Neural cell (in vitro differentiated cells): Measurements from ENCODE around the gene GRN.

Experiments used
- EP300 ChIP-seq: fragments of 450-650 bp; conservative IDR thresholded peaks from 2 replicates; pipeline ENCODE4 v1.6.1; 2014; ENCODE audit warnings: antibody characterized with exemption, mild to moderate bottlenecking, moderate library complexity; ENCODE audit not compliant: poor library complexity, severe bottlenecking
- POLR2AphosphoS5 ChIP-seq: IDR thresholded peaks from 2 replicates; pipeline ENCODE4 v1.6.1; 2012
- TF ChIP-seq, protein P1 (sequence below): fragments of 450-650 bp; IDR thresholded peaks from 2 replicates; pipeline ENCODE4 v1.5.1; 2014; ENCODE audit warnings: antibody characterized with exemption, mild to moderate bottlenecking, moderate library complexity; ENCODE audit not compliant: poor library complexity, severe bottlenecking

DNA sequence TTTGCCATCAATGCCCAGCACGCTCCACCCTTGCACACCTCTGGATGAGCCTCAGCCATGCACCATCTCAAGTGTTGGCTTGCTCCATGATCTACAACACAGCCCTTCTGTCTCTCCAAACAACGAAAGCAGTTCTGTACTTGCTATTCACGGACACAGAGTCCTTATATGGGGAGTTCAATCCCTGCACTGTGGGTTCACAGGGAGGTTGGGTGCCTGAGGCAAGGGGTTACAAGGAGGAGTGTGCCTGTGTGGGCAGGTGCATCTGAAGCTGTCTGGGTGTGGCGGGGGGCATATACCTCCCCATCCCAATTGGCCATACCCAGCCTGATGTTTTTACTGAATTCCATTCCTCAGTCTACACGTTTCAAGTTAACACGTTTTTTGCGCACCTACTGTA lies 31.1 kb upstream of the GRN start:
- TF ChIP-seq EP300 = no peak
- TF ChIP-seq, protein P1, sequence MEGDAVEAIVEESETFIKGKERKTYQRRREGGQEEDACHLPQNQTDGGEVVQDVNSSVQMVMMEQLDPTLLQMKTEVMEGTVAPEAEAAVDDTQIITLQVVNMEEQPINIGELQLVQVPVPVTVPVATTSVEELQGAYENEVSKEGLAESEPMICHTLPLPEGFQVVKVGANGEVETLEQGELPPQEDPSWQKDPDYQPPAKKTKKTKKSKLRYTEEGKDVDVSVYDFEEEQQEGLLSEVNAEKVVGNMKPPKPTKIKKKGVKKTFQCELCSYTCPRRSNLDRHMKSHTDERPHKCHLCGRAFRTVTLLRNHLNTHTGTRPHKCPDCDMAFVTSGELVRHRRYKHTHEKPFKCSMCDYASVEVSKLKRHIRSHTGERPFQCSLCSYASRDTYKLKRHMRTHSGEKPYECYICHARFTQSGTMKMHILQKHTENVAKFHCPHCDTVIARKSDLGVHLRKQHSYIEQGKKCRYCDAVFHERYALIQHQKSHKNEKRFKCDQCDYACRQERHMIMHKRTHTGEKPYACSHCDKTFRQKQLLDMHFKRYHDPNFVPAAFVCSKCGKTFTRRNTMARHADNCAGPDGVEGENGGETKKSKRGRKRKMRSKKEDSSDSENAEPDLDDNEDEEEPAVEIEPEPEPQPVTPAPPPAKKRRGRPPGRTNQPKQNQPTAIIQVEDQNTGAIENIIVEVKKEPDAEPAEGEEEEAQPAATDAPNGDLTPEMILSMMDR = no peak
- no peak for TF ChIP-seq POLR2AphosphoS5
